Osteoblast (primary cell): ENCODE measurements around the gene PHACTR1. TPM values are rescaled to one million over a fixed set of nuclear protein-coding genes. Genes with fewer than 3 reads are reported as not detected.

Source experiments
- DNase-seq: peaks from one replicate; pipeline ENCODE4 v3.0.0; 2011; ENCODE audit warnings: low spot score, mixed read lengths; ENCODE audit not compliant: insufficient read length; ENCODE audit errors: missing footprints
- H2AFZ ChIP-seq: 2 replicates; pipeline ENCODE4 v1.6.0; 2011; ENCODE audit warnings: mild to moderate bottlenecking, low read length
- H3K27ac ChIP-seq: 2 replicates; pipeline ENCODE4 v1.5.1; 2011; ENCODE audit warnings: mild to moderate bottlenecking, low read depth, low read length, moderate library complexity
- H3K27me3 ChIP-seq: 2 replicates; pipeline ENCODE4 v1.6.0; 2012; ENCODE audit warnings: mild to moderate bottlenecking, control low read depth, inconsistent platforms, low read length, moderate library complexity; ENCODE audit not compliant: insufficient read depth
- H3K36me3 ChIP-seq: 2 replicates; pipeline ENCODE4 v1.5.1; 2011; ENCODE audit warnings: mild to moderate bottlenecking, low read length, control low read depth, moderate library complexity; ENCODE audit not compliant: insufficient read depth
- H3K4me1 ChIP-seq: 2 replicates; pipeline ENCODE4 v1.5.1; 2011; ENCODE audit warnings: mild to moderate bottlenecking, low read length, control low read depth, moderate library complexity; ENCODE audit not compliant: insufficient read depth
- H3K4me2 ChIP-seq: 2 replicates; pipeline ENCODE4 v1.6.0; 2011; ENCODE audit warnings: mild to moderate bottlenecking, low read length; ENCODE audit not compliant: insufficient read depth
- H3K4me3 ChIP-seq: fragments of 200-600 bp; sonication (generic); 3 replicates; pipeline ENCODE4 v1.5.1; 2012; ENCODE audit warnings: mild to moderate bottlenecking, low read length, inconsistent platforms; ENCODE audit not compliant: insufficient read depth
- H3K79me2 ChIP-seq: 2 replicates; pipeline ENCODE4 v1.6.0; 2012; ENCODE audit warnings: mild to moderate bottlenecking, low read length, control low read depth, inconsistent platforms; ENCODE audit not compliant: insufficient read depth
- H3K9me3 ChIP-seq: 2 replicates; pipeline ENCODE4 v1.5.1; 2011; ENCODE audit warnings: low read depth, low read length, control low read depth
- H4K20me1 ChIP-seq: 2 replicates; pipeline ENCODE4 v1.6.0; 2012; ENCODE audit warnings: mild to moderate bottlenecking, low read length, control low read depth; ENCODE audit not compliant: insufficient read depth
- CTCF ChIP-seq: IDR thresholded peaks from 2 replicates; pipeline ENCODE4 v1.5.1; 2011; ENCODE audit warnings: mild to moderate bottlenecking, low read depth, low read length, moderate library complexity; ENCODE audit errors: extremely low read depth
- total RNA-seq: library from RNA; depleted of rRNA; stranded (reverse); fragments of >200 nt; gene quantifications from 2 replicates; pipeline ENCODE4 v1.2.3, GENCODE V29; 2012

Gene PHACTR1
- total RNA-seq, 1 donor, result 0.36 TPM

- H3K79me2 ChIP-seq, result no peaks in the 10 kb centered on the region
- no peak overlapping the region for H3K27ac ChIP-seq
- H3K36me3 ChIP-seq, result no peaks in the 10 kb centered on the region
- H3K4me2 ChIP-seq, result no peak overlapping the region
- DNase-seq, result no peak
- H3K9me3 ChIP-seq, result peaks cover 3% of the 10 kb centered on the region
- no peaks in the 10 kb centered on the region for H4K20me1 ChIP-seq
- no peaks in the 10 kb centered on the region for H3K27me3 ChIP-seq
- H3K4me1 ChIP-seq, result no peaks in the 10 kb centered on the region
- H2AFZ ChIP-seq, result no peak overlapping the region
- no peak overlapping the region for H3K4me3 ChIP-seq
- no peak for TF ChIP-seq CTCF
Observed at GRCh38 chr6:12891595-12891994, 175.0 kb downstream of the PHACTR1 start.

- no peak overlapping the region for H2AFZ ChIP-seq
- H3K27ac ChIP-seq, result no peak overlapping the region
- no peaks in the 10 kb centered on the region for H3K27me3 ChIP-seq
- no peak overlapping the region for H3K4me3 ChIP-seq
- no peak overlapping the region for H3K4me2 ChIP-seq
- H3K4me1 ChIP-seq, result no peaks in the 10 kb centered on the region
- no peaks in the 10 kb centered on the region for H4K20me1 ChIP-seq
- no peak for TF ChIP-seq CTCF
- H3K9me3 ChIP-seq, result peaks cover 3% of the 10 kb centered on the region
- H3K36me3 ChIP-seq, result no peaks in the 10 kb centered on the region
- no peak for DNase-seq
- H3K79me2 ChIP-seq, result no peaks in the 10 kb centered on the region
Observed at GRCh38 chr6:12892151-12892550, 175.6 kb downstream of the PHACTR1 start.

- Histone ChIP-seq H3K4me3 (no peak overlapping the region), H3K79me2 (no peaks in the 10 kb centered on the region), H3K36me3 (no peaks in the 10 kb centered on the region), H3K27me3 (no peaks in the 10 kb centered on the region), H2AFZ (no peak overlapping the region), H3K9me3 (peaks cover 3% of the 10 kb centered on the region), H3K27ac (no peak overlapping the region), H3K4me1 (no peaks in the 10 kb centered on the region), H4K20me1 (no peaks in the 10 kb centered on the region), H3K4me2 (no peak overlapping the region)
- TF ChIP-seq CTCF, result no peak
- no peak for DNase-seq
Observed at GRCh38 chr6:12893036-12893435, 176.5 kb downstream of the PHACTR1 start.

GRCh38 chr6:12895721-12896120 lies 179.2 kb downstream of the PHACTR1 start:
- H3K4me1 ChIP-seq, result no peaks in the 10 kb centered on the region
- no peak for DNase-seq
- H3K27ac ChIP-seq, result no peak overlapping the region
- no peak for TF ChIP-seq CTCF
- peaks cover 3% of the 10 kb centered on the region for H3K9me3 ChIP-seq
- no peaks in the 10 kb centered on the region for H3K27me3 ChIP-seq
- no peak overlapping the region for H3K4me3 ChIP-seq
- H3K36me3 ChIP-seq, result no peaks in the 10 kb centered on the region
- H3K79me2 ChIP-seq, result no peaks in the 10 kb centered on the region
- H4K20me1 ChIP-seq, result no peaks in the 10 kb centered on the region
- no peak overlapping the region for H3K4me2 ChIP-seq
- H2AFZ ChIP-seq, result no peak overlapping the region
